Sigmoid colon (tissue), 7 donors: ENCODE measurements around the gene NPB. TPM values are rescaled to one million over a fixed set of nuclear protein-coding genes. Genes with fewer than 3 reads are reported as not detected.
"Not testable (repeated sequence)": the region's sequence is repeated elsewhere in the genome, so short reads cannot be mapped to it uniquely, and the experiment has no call there.

Experiments
- DNase-seq: peaks from one replicate; pipeline ENCODE4 v3.0.0-alpha.2; 2019
- H3K27ac ChIP-seq, 4 donors: fragments of 200-600 bp; sonication (generic); one replicate each; pipeline ENCODE4 v1.5.1; 2016 to 2019; ENCODE audit warnings: mild to moderate bottlenecking in 1 of 4
- H3K27me3 ChIP-seq, 3 donors: fragments of 200-600 bp; sonication (generic); one replicate each; pipeline ENCODE4 v1.5.1; 2019; ENCODE audit warnings: mild to moderate bottlenecking in 1 of 3
- H3K36me3 ChIP-seq, 4 donors: fragments of 200-600 bp; sonication (generic); one replicate each; pipeline ENCODE4 v1.5.1; 2016 to 2019
- H3K4me1 ChIP-seq, 4 donors: fragments of 200-600 bp; sonication (generic); one replicate each; pipeline ENCODE4 v1.5.1; 2017 to 2019
- H3K4me3 ChIP-seq, 4 donors: fragments of 200-600 bp; sonication (generic); one replicate each; pipeline ENCODE4 v1.5.1; 2017 to 2019; ENCODE audit warnings: mild to moderate bottlenecking in 2 of 4, moderate library complexity in 1 of 4
- H3K9me3 ChIP-seq, 4 donors: fragments of 200-600 bp in 3 of 4; sonication (generic) in 3 of 4; one replicate each; pipeline versions ENCODE4 v1.5.1 to v1.6.1; 2013 to 2019
- EP300 ChIP-seq, 4 donors: sonication (generic); formaldehyde crosslinking; IDR thresholded peaks; one replicate each; pipeline ENCODE4 v1.6.1; 2017; ENCODE audit warnings: antibody characterized with exemption in 4 of 4
- POLR2A ChIP-seq, 2 donors: fragments of 450-650 bp; IDR thresholded peaks; one replicate each; pipeline ENCODE4 v1.6.1; 2016; ENCODE audit warnings: antibody characterized with exemption in 2 of 2, mild to moderate bottlenecking in 2 of 2, moderate library complexity in 2 of 2
- POLR2AphosphoS5 ChIP-seq, 4 donors: sonication (generic); formaldehyde crosslinking; IDR thresholded peaks; one replicate each; pipeline ENCODE4 v1.6.1; 2017; ENCODE audit warnings: antibody characterized with exemption in 4 of 4
- WGBS, 2 donors: extraction: QIAGEN DNeasy Blood & Tissue Kit; methylation state at CpG; one replicate each; pipeline ENCODE4 v1.1.7; 2013; 5-methylcytosine and 5-hydroxymethylcytosine counted together
- intact Hi-C: fragments of 100-400 bp; cut with DNase I; formaldehyde crosslinking; loops from one replicate; pipeline ENCODE4 v1.15.1; 2023
- polyA plus RNA-seq, 3 donors: library from polyadenylated mRNA; stranded (reverse); fragments of 200-250 nt; gene quantifications; one replicate each; pipeline ENCODE4 v1.2.3, GENCODE V29; 2013
- total RNA-seq, 4 donors: library from RNA; depleted of rRNA; stranded (reverse); fragments of >200 nt; gene quantifications; one replicate each; pipeline ENCODE4 v1.1.0, GENCODE V29; 2016
- TF ChIP-seq, protein P1 (sequence below), 4 experiments: fragments of 450-650 bp in 3 of 4; fragments of 200-600 bp in 1 of 4; IDR thresholded peaks; one replicate each; pipeline ENCODE4 v1.5.1; 2016 to 2019; ENCODE audit warnings: antibody characterized with exemption in 4 of 4, mild to moderate bottlenecking in 3 of 4, moderate library complexity in 2 of 4
- donor health status: healthy with polysubstance abuse.
- donor health status: Bipolar disorder and iron deficiency.
- donor health status: healthy.

The NPB gene
- total and polyA plus RNA-seq, 7 donors, result 0.27 to 1.8 (median 0.79) TPM; not detected in 3

DNA sequence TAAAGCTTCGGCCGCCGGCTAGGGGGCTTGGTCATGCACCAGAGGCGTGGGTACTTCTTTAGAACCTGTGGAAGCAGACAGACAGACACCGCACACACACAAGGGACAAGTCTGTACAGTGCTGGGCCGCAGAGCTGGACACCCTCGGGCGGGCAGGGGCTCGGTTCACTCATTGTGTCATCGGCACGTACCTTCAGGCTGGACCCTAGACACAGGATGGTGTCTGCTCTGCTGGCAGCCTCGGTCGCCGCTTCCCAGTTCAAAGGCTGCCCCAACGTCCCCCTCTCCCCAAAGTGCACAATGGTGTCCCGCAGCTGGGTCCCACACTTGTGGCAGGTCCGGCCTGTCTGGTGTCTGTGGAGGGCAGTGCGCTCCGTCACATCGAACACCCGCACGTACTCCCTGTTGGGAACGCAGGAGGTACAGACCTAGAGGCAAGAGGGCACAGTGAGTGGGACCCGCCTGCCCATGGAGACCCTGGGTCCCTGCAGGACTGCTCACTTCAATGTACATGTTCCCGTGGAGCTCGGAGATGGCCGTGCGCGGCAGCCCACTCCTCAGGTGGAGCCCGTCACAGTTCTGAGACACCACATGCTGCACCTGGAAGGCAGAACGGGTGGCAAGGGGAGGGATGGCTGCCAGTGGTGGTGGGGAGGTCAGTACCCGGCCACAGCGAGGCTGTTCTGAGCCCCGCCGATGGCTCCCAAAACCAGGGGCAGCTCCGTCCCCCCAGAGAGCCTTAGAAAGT, 12.2 kb downstream of the NPB start:
- no peak overlapping the region for H3K27ac ChIP-seq
- H3K4me3 ChIP-seq, result no peak overlapping the region
- WGBS, 2 donors, result 97 to 98% methylated on average over 36 of the region's 36 CpGs
- no peaks in the 10 kb centered on the region for H3K27me3 ChIP-seq
- H3K4me1 ChIP-seq, result peaks cover 0 to 42% (median 37%) of the 10 kb centered on the region in 4 donors
- peak; percentile 66 for DNase-seq
- TF ChIP-seq, protein P1, sequence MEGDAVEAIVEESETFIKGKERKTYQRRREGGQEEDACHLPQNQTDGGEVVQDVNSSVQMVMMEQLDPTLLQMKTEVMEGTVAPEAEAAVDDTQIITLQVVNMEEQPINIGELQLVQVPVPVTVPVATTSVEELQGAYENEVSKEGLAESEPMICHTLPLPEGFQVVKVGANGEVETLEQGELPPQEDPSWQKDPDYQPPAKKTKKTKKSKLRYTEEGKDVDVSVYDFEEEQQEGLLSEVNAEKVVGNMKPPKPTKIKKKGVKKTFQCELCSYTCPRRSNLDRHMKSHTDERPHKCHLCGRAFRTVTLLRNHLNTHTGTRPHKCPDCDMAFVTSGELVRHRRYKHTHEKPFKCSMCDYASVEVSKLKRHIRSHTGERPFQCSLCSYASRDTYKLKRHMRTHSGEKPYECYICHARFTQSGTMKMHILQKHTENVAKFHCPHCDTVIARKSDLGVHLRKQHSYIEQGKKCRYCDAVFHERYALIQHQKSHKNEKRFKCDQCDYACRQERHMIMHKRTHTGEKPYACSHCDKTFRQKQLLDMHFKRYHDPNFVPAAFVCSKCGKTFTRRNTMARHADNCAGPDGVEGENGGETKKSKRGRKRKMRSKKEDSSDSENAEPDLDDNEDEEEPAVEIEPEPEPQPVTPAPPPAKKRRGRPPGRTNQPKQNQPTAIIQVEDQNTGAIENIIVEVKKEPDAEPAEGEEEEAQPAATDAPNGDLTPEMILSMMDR (IDR thresholded peaks at IDR 0.05), result no peak
- TF ChIP-seq POLR2AphosphoS5 (IDR thresholded peaks at IDR 0.05) (no peak), EP300 (IDR thresholded peaks at IDR 0.05) (no peak), POLR2A (IDR thresholded peaks at IDR 0.05) (no peak)
- peaks cover 13 to 41% (median 26%) of the 10 kb centered on the region in 4 donors for H3K36me3 ChIP-seq
- intact Hi-C loops, result no loop called here
- H3K9me3 ChIP-seq, result no peaks in the 10 kb centered on the region

GRCh38 chr17:81915331-81915730, 13.3 kb downstream of the NPB start:
- Histone ChIP-seq H3K27ac (no peak overlapping the region), H3K4me3 (no peak overlapping the region), H3K27me3 (no peaks in the 10 kb centered on the region), H3K9me3 (no peaks in the 10 kb centered on the region), H3K36me3 (peaks cover 13 to 50% (median 30%) of the 10 kb centered on the region in 4 donors), H3K4me1 (peaks cover 0 to 48% (median 39%) of the 10 kb centered on the region in 4 donors)
- no peak for DNase-seq
- TF ChIP-seq EP300 (IDR thresholded peaks at IDR 0.05), result no peak
- TF ChIP-seq, protein P1 (IDR thresholded peaks at IDR 0.05), result no peak
- TF ChIP-seq POLR2AphosphoS5 (IDR thresholded peaks at IDR 0.05), result no peak
- no peak for TF ChIP-seq POLR2A (IDR thresholded peaks at IDR 0.05)
- 93 to 96% methylated on average over 12 of the region's 12 CpGs for WGBS, 2 donors
- intact Hi-C loops, result no loop called here

GRCh38 chr17:81916234-81917001, 14.4 kb downstream of the NPB start:
- Histone ChIP-seq H3K27ac (no peak overlapping the region), H3K27me3 (no peaks in the 10 kb centered on the region), H3K4me1 (peaks cover 0 to 51% (median 42%) of the 10 kb centered on the region in 4 donors), H3K4me3 (no peak overlapping the region), H3K9me3 (no peaks in the 10 kb centered on the region), H3K36me3 (peaks cover 13 to 61% (median 36%) of the 10 kb centered on the region in 4 donors)
- intact Hi-C loops, result no loop called here
- TF ChIP-seq POLR2AphosphoS5 (IDR thresholded peaks at IDR 0.05), result no peak
- peak in 1 of 2 donors; percentile 58 for TF ChIP-seq POLR2A (IDR thresholded peaks at IDR 0.05)
- DNase-seq, result no peak
- 62 to 79% methylated on average over 21 of the region's 21 CpGs for WGBS, 2 donors

DNA sequence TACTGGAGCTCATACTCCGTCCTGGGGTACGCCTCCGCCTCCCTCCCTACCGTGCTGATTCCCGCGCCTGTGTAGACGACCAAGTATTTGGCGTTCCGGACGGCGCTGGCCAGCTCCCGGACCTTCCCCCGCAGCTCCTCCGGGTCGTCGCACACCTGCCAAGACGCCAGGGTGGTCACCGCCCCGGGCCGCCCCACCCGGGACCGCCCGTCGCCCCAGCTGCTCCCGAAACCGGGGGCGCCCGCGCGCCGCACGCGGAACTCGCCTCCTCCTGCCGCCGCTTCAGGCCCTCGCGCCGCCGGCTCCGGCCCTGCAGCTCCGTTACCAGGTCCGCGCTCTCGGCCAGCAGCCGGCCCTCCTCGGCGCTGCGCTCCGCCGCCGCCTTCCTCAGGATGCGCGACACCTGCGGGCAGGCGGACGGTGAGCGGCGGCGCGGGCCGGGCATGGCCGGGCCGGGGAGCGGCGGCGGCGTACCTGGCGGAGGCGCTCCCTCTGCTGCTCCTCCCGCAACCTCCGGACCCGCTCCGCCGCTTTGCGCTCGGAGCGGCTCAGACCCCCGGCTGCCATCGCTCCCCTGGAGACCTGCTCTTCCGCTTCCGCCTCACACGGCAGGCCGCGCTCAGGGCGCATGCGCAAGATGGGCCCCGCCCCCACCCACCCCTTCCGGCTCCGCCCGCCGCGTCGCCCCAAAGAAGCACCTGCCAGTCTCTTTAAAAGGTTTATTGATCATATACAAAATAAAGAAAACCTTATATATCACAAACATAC, 15.7 kb downstream of the NPB start, which contains the start of gene SIRT7:
Gene SIRT7 (minus strand): TSS at position 612 of the 768 bp plus-strand sequence. CDS start 45 bp downstream, at position 567.
- H3K36me3 ChIP-seq, result peaks cover 19 to 65% (median 43%) of the 10 kb centered on the region in 4 donors
- peak; percentile 89 for DNase-seq
- peak within 1 kb of the TSS; percentile 37 to 94 (median 84) for H3K4me3 ChIP-seq
- peak; percentile 48 to 89 (median 78) for TF ChIP-seq POLR2AphosphoS5 (IDR thresholded peaks at IDR 0.05)
- TF ChIP-seq, protein P1 (IDR thresholded peaks at IDR 0.05), result no peak
- intact Hi-C loops, result no loop called here
- peaks cover 0 to 57% (median 48%) of the 10 kb centered on the region in 4 donors for H3K4me1 ChIP-seq
- 1% methylated on average over 94 of the region's 94 CpGs for WGBS, 2 donors
- H3K9me3 ChIP-seq, result no peaks in the 10 kb centered on the region
- peak within 1 kb of the TSS; percentile 69 to 84 (median 74) for H3K27ac ChIP-seq
- no peaks in the 10 kb centered on the region for H3K27me3 ChIP-seq

DNA sequence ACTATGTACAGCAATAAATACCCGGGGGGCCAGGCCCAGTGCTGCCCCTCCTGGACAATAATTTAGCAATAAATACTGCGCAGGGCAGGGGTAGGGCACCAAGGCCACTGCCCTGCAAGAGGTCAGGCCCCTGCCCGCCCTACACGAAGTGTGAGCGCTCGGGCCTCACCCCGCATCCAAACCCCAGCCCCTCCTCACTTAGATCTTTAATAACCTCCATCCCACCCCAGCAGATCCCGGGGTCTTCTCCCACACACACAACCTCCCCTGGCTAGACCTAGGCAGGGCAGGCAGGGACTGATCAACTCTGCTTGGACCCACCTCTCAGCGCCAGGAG, 16.3 kb downstream of the NPB start:
- H3K27me3 ChIP-seq, intact Hi-C loops, DNase-seq, H3K9me3 ChIP-seq: not testable (repeated sequence)
- H3K4me3 ChIP-seq, result peak overlapping the region; percentile 37 to 94 (median 84)
- H3K36me3 ChIP-seq, result peaks cover 19 to 61% (median 41%) of the 10 kb centered on the region in 4 donors
- peak overlapping the region; percentile 69 to 84 (median 74) for H3K27ac ChIP-seq
- 14 to 40% methylated on average over 9 of the region's 9 CpGs for WGBS, 2 donors
- peaks cover 0 to 63% (median 53%) of the 10 kb centered on the region in 4 donors for H3K4me1 ChIP-seq
